Measurements from ENCODE around the gene LRMDA.

Gene LRMDA

GRCh38 chr10:75505293-75505692 is 73.9 kb downstream of the LRMDA start:
- no peaks in the 10 kb centered on the region; the same call in 1 of the 2 replicates for H3K27me3 ChIP-seq (ENCODE audit: insufficient read depth, low read length)
- H3K27ac ChIP-seq (ENCODE audit: low read length), result no peak overlapping the region
- no peaks in the 10 kb centered on the region for H3K4me1 ChIP-seq (ENCODE audit: insufficient read depth, low read length)
- H3K36me3 ChIP-seq (ENCODE audit: insufficient read depth, low read depth, low read length), result no peaks in the 10 kb centered on the region
- no peaks in the 10 kb centered on the region for H3K9me3 ChIP-seq (ENCODE audit: insufficient read depth, low read depth, low read length)
- no peak overlapping the region for H3K4me3 ChIP-seq (ENCODE audit: low read length)
- H3K9ac ChIP-seq (ENCODE audit: low read depth, low read length), result no peak overlapping the region

GRCh38 chr10:75505840-75506506 is 74.5 kb downstream of the LRMDA start:
- no peak overlapping the region for H3K27ac ChIP-seq (ENCODE audit: low read length)
- H3K4me1 ChIP-seq (ENCODE audit: insufficient read depth, low read length), result no peaks in the 10 kb centered on the region
- H3K27me3 ChIP-seq (ENCODE audit: insufficient read depth, low read length), result peaks cover under 1% of the 10 kb centered on the region; the same call in 1 of the 2 replicates
- H3K36me3 ChIP-seq (ENCODE audit: insufficient read depth, low read depth, low read length), result no peaks in the 10 kb centered on the region
- H3K9ac ChIP-seq (ENCODE audit: low read depth, low read length), result no peak overlapping the region
- no peaks in the 10 kb centered on the region for H3K9me3 ChIP-seq (ENCODE audit: insufficient read depth, low read depth, low read length)
- H3K4me3 ChIP-seq (ENCODE audit: low read length), result no peak overlapping the region

GRCh38 chr10:75506930-75507329 is 75.5 kb downstream of the LRMDA start:
- H3K27ac ChIP-seq (ENCODE audit: low read length), result no peak overlapping the region
- H3K27me3 ChIP-seq (ENCODE audit: insufficient read depth, low read length), result peaks cover 10% of the 10 kb centered on the region

GRCh38 chr10:75507469-75507868 is 76.0 kb downstream of the LRMDA start:
- Histone ChIP-seq H3K9ac (ENCODE audit: low read depth, low read length) (no peak overlapping the region), H3K27ac (ENCODE audit: low read length) (no peak overlapping the region)

More at GRCh38 chr10:75506930-75507329, 75.5 kb downstream of the LRMDA start:
- Histone ChIP-seq H3K4me3 (ENCODE audit: low read length) (no peak overlapping the region), H3K9ac (ENCODE audit: low read depth, low read length) (no peak overlapping the region), H3K9me3 (ENCODE audit: insufficient read depth, low read depth, low read length) (no peaks in the 10 kb centered on the region), H3K36me3 (ENCODE audit: insufficient read depth, low read depth, low read length) (no peaks in the 10 kb centered on the region), H3K4me1 (ENCODE audit: insufficient read depth, low read length) (no peaks in the 10 kb centered on the region)

GRCh38 chr10:75508239-75508813 is 76.9 kb downstream of the LRMDA start:
- no peak overlapping the region for H3K4me3 ChIP-seq (ENCODE audit: low read length)
- no peak overlapping the region for H3K27ac ChIP-seq (ENCODE audit: low read length)
- H3K9ac ChIP-seq (ENCODE audit: low read depth, low read length), result no peak overlapping the region
- H3K4me1 ChIP-seq (ENCODE audit: insufficient read depth, low read length), result peaks cover 7% of the 10 kb centered on the region; the same call in 1 of the 2 replicates
- H3K36me3 ChIP-seq (ENCODE audit: insufficient read depth, low read depth, low read length), result no peaks in the 10 kb centered on the region
- H3K27me3 ChIP-seq (ENCODE audit: insufficient read depth, low read length), result peaks cover 11% of the 10 kb centered on the region
- no peaks in the 10 kb centered on the region for H3K9me3 ChIP-seq (ENCODE audit: insufficient read depth, low read depth, low read length)

More at GRCh38 chr10:75507469-75507868, 76.0 kb downstream of the LRMDA start:
- Histone ChIP-seq H3K9me3 (ENCODE audit: insufficient read depth, low read depth, low read length) (no peaks in the 10 kb centered on the region), H3K36me3 (ENCODE audit: insufficient read depth, low read depth, low read length) (no peaks in the 10 kb centered on the region), H3K27me3 (ENCODE audit: insufficient read depth, low read length) (peaks cover 11% of the 10 kb centered on the region), H3K4me1 (ENCODE audit: insufficient read depth, low read length) (peaks cover 2% of the 10 kb centered on the region; the same call in 1 of the 2 replicates), H3K4me3 (ENCODE audit: low read length) (no peak overlapping the region)

GRCh38 chr10:75508814-75509306 is 77.4 kb downstream of the LRMDA start:
- Histone ChIP-seq H3K27ac (ENCODE audit: low read length) (no peak overlapping the region), H3K9ac (ENCODE audit: low read depth, low read length) (no peak overlapping the region), H3K4me1 (ENCODE audit: insufficient read depth, low read length) (peaks cover 7% of the 10 kb centered on the region; the same call in 1 of the 2 replicates)

GRCh38 chr10:75509706-75510105 is 78.3 kb downstream of the LRMDA start:
- Histone ChIP-seq H3K27ac (ENCODE audit: low read length) (no peak overlapping the region), H3K36me3 (ENCODE audit: insufficient read depth, low read depth, low read length) (no peaks in the 10 kb centered on the region), H3K9ac (ENCODE audit: low read depth, low read length) (no peak overlapping the region)

More at GRCh38 chr10:75508814-75509306, 77.4 kb downstream of the LRMDA start:
- no peaks in the 10 kb centered on the region for H3K36me3 ChIP-seq (ENCODE audit: insufficient read depth, low read depth, low read length)
- H3K9me3 ChIP-seq (ENCODE audit: insufficient read depth, low read depth, low read length), result no peaks in the 10 kb centered on the region
- no peak overlapping the region for H3K4me3 ChIP-seq (ENCODE audit: low read length)
- H3K27me3 ChIP-seq (ENCODE audit: insufficient read depth, low read length), result peaks cover 11% of the 10 kb centered on the region

GRCh38 chr10:75511011-75511410 is 79.6 kb downstream of the LRMDA start:
- Histone ChIP-seq H3K4me1 (ENCODE audit: insufficient read depth, low read length) (peaks cover 7% of the 10 kb centered on the region; the same call in 1 of the 2 replicates), H3K9me3 (ENCODE audit: insufficient read depth, low read depth, low read length) (no peaks in the 10 kb centered on the region), H3K27me3 (ENCODE audit: insufficient read depth, low read length) (peaks cover 11% of the 10 kb centered on the region), H3K36me3 (ENCODE audit: insufficient read depth, low read depth, low read length) (no peaks in the 10 kb centered on the region), H3K27ac (ENCODE audit: low read length) (no peak overlapping the region), H3K4me3 (ENCODE audit: low read length) (no peak overlapping the region), H3K9ac (ENCODE audit: low read depth, low read length) (no peak overlapping the region)

More at GRCh38 chr10:75509706-75510105, 78.3 kb downstream of the LRMDA start:
- Histone ChIP-seq H3K4me1 (ENCODE audit: insufficient read depth, low read length) (peaks cover 7% of the 10 kb centered on the region; the same call in 1 of the 2 replicates), H3K27me3 (ENCODE audit: insufficient read depth, low read length) (peaks cover 11% of the 10 kb centered on the region), H3K9me3 (ENCODE audit: insufficient read depth, low read depth, low read length) (no peaks in the 10 kb centered on the region), H3K4me3 (ENCODE audit: low read length) (no peak overlapping the region)

- Histone ChIP-seq H3K4me1 (ENCODE audit: insufficient read depth, low read length) (peaks cover 7% of the 10 kb centered on the region; the same call in 1 of the 2 replicates), H3K9ac (ENCODE audit: low read depth, low read length) (no peak overlapping the region), H3K9me3 (ENCODE audit: insufficient read depth, low read depth, low read length) (no peaks in the 10 kb centered on the region), H3K4me3 (ENCODE audit: low read length) (no peak overlapping the region), H3K27me3 (ENCODE audit: insufficient read depth, low read length) (peaks cover 11% of the 10 kb centered on the region), H3K27ac (ENCODE audit: low read length) (no peak overlapping the region), H3K36me3 (ENCODE audit: insufficient read depth, low read depth, low read length) (no peaks in the 10 kb centered on the region)
Measured at GRCh38 chr10:75512203-75512933, 80.9 kb downstream of the LRMDA start.

- no peak overlapping the region for H3K9ac ChIP-seq (ENCODE audit: low read depth, low read length)
- H3K4me3 ChIP-seq (ENCODE audit: low read length), result no peak overlapping the region
- peaks cover 11% of the 10 kb centered on the region for H3K27me3 ChIP-seq (ENCODE audit: insufficient read depth, low read length)
- H3K9me3 ChIP-seq (ENCODE audit: insufficient read depth, low read depth, low read length), result no peaks in the 10 kb centered on the region
- no peak overlapping the region for H3K27ac ChIP-seq (ENCODE audit: low read length)
- no peaks in the 10 kb centered on the region for H3K36me3 ChIP-seq (ENCODE audit: insufficient read depth, low read depth, low read length)
- peaks cover 7% of the 10 kb centered on the region; the same call in 1 of the 2 replicates for H3K4me1 ChIP-seq (ENCODE audit: insufficient read depth, low read length)
Measured at GRCh38 chr10:75513292-75513885, 82.0 kb downstream of the LRMDA start.

- Histone ChIP-seq H3K36me3 (ENCODE audit: insufficient read depth, low read depth, low read length) (no peaks in the 10 kb centered on the region), H3K9me3 (ENCODE audit: insufficient read depth, low read depth, low read length) (no peaks in the 10 kb centered on the region), H3K4me3 (ENCODE audit: low read length) (no peak overlapping the region), H3K27ac (ENCODE audit: low read length) (no peak overlapping the region), H3K27me3 (ENCODE audit: insufficient read depth, low read length) (peaks cover 11% of the 10 kb centered on the region), H3K4me1 (ENCODE audit: insufficient read depth, low read length) (peaks cover 7% of the 10 kb centered on the region; the same call in 1 of the 2 replicates), H3K9ac (ENCODE audit: low read depth, low read length) (no peak overlapping the region)
Measured at GRCh38 chr10:75514830-75515229, 83.4 kb downstream of the LRMDA start.

All from iPS-20b (cell line).